PC-9 (cell line): ENCODE results near the gene FBXL15. TPM values are rescaled to one million over a fixed set of nuclear protein-coding genes. Genes with fewer than 3 reads are reported as not detected.

Experiments
- BruUV-seq: library from RNA; stranded (reverse); fragments of 400-500 nt; replicated peaks from 2 replicates; lab custom pipeline; 2021; lab: Mats Ljungman, UMichigan
- CTCF ChIA-PET: fragments of 300-600 bp; sonication (Branson Sonifier 250); formaldehyde crosslinking; loops from one replicate; lab custom pipeline; 2022; ENCODE audit warnings: antibody characterized with exemption; lab: Charles Lee
- POLR2A ChIA-PET: fragments of 300-600 bp; sonication (Branson Sonifier 250); formaldehyde crosslinking; loops from one replicate; lab custom pipeline; 2022; ENCODE audit warnings: antibody characterized with exemption; ENCODE audit not compliant: unreplicated experiment; lab: Charles Lee
- DNase-seq, 2 experiments: peaks; one replicate each; pipeline versions ENCODE4 v3.0.0 to v3.0.0-alpha.2; 2015 to 2022; ENCODE audit warnings: mixed read lengths in 1 of 2
- H2AFZ ChIP-seq: fragments of 200-600 bp; sonication (generic); 2 replicates; pipeline ENCODE4 v1.8.1; 2017; ENCODE audit warnings: antibody characterized with exemption
- H3F3A ChIP-seq: fragments of 200-600 bp; sonication (generic); 2 replicates; pipeline ENCODE4 v1.8.1; 2017; ENCODE audit warnings: antibody characterized with exemption, mild to moderate bottlenecking, low read depth; ENCODE audit not compliant: insufficient read depth
- H3K27ac ChIP-seq: fragments of 200-600 bp; sonication (generic); 2 replicates; pipeline ENCODE4 v1.6.1; 2016; ENCODE audit warnings: mixed run types
- H3K27me3 ChIP-seq: fragments of 200-600 bp; sonication (generic); 2 replicates; pipeline ENCODE4 v1.6.1; 2016; ENCODE audit warnings: low read depth, mixed run types; ENCODE audit not compliant: insufficient read depth
- H3K36me3 ChIP-seq: fragments of 200-600 bp; sonication (generic); 2 replicates; pipeline ENCODE4 v1.6.1; 2016; ENCODE audit warnings: low read depth, mixed run types
- H3K4me1 ChIP-seq: fragments of 200-600 bp; sonication (generic); replicated peaks from 2 replicates; pipeline ENCODE4 v1.6.1; 2016; ENCODE audit warnings: mixed run types; ENCODE audit not compliant: insufficient read depth
- H3K4me2 ChIP-seq: fragments of 200-600 bp; sonication (generic); 2 replicates; pipeline ENCODE4 v1.6.1; 2017; ENCODE audit warnings: mixed run types
- H3K4me3 ChIP-seq: fragments of 200-600 bp; sonication (generic); 2 replicates; pipeline ENCODE4 v1.6.1; 2016; ENCODE audit warnings: mixed run types
- H3K79me2 ChIP-seq: fragments of 200-600 bp; sonication (generic); 2 replicates; pipeline ENCODE4 v1.6.1; 2017; ENCODE audit warnings: low read depth, mixed run types
- H3K9me2 ChIP-seq: fragments of 200-600 bp; sonication (generic); 2 replicates; pipeline ENCODE4 v1.8.1; 2017; ENCODE audit warnings: mild to moderate bottlenecking; ENCODE audit not compliant: insufficient read depth
- H3K9me3 ChIP-seq: fragments of 200-600 bp; sonication (generic); 2 replicates; pipeline ENCODE4 v1.8.1; 2016; ENCODE audit warnings: low read depth; ENCODE audit not compliant: insufficient read depth
- H4K20me1 ChIP-seq: fragments of 200-600 bp; sonication (generic); 2 replicates; pipeline ENCODE4 v1.8.1; 2017; ENCODE audit not compliant: insufficient read depth
- CTCF ChIP-seq: fragments of 200-600 bp; sonication (generic); conservative IDR thresholded peaks from 2 replicates; pipeline ENCODE4 v1.6.1; 2017; ENCODE audit warnings: mixed run types, antibody characterized with exemption, mild to moderate bottlenecking, moderate library complexity
- EZH2 ChIP-seq: fragments of 200-600 bp; sonication (generic); IDR thresholded peaks from 2 replicates; pipeline ENCODE4 v1.8.0; 2017; ENCODE audit warnings: antibody characterized with exemption, low read depth
- intact Hi-C: fragments of 100-400 bp; cut with micrococcal nuclease; formaldehyde crosslinking; loops from one replicate; pipeline ENCODE4 v1.10.0; 2022; ENCODE audit not compliant: unreplicated experiment
- total RNA-seq: library from RNA; stranded (reverse); gene quantifications from 2 replicates; pipeline ENCODE4 v1.2.3, GENCODE V29; 2021

The FBXL15 gene
- total RNA-seq, 1 experiment from 2014 or later: 6.2 TPM

- POLR2A ChIA-PET: interaction anchor here (0.6 to 0.7 kb wide), 3 partner anchors 8 to 318 kb away, joined by 6 to 21 read pairs (median 13); no protein-coding TSS in a partner anchor
- H3K9me3 ChIP-seq: no peaks in the 10 kb centered on the region
- H3K9me2 ChIP-seq: no peaks in the 10 kb centered on the region
- intact Hi-C loops: loop anchor here (2.0 to 10.0 kb wide), 2 partner anchors 27 to 249 kb away; partner anchors contain the start of gene TRIM8
- 0 out of 2 replicates have a peak, but pooled peaks cover 6% of the 10 kb centered on the region for H3K4me1 ChIP-seq
- no peaks in the 10 kb centered on the region for H3K27me3 ChIP-seq
- peak within 1 kb of the TSS; percentile 89 for H2AFZ ChIP-seq
- no peaks in the 10 kb centered on the region for H3K36me3 ChIP-seq
- H3K79me2 ChIP-seq: peaks cover 5% of the 10 kb centered on the region; the same call in 1 of the 2 replicates
- CTCF ChIA-PET: interaction anchor here (0.5 to 0.7 kb wide), 9 partner anchors 9 to 196 kb away, joined by 3 to 12 read pairs (median 4); partner anchors contain the start of gene ACTR1A
- peak; percentile 70 to 80 for DNase-seq
- peak within 1 kb of the TSS; percentile 77 for H3K4me3 ChIP-seq
- H3K27ac ChIP-seq: peak within 1 kb of the TSS; percentile 49
- TF ChIP-seq EZH2 (no peak), CTCF (no peak)
- no peaks in the 10 kb centered on the region for H4K20me1 ChIP-seq
- peak within 1 kb of the TSS; percentile 95 for H3K4me2 ChIP-seq
- H3F3A ChIP-seq: no peaks in the 10 kb centered on the region; the same call in 1 of the 2 replicates
- TSS peak; percentile 55 for BruUV-seq
Measured at GRCh38 chr10:102395400-102396316, 25.0 kb upstream of the FBXL15 start, which contains the start of gene NFKB2. Gene NFKB2, plus strand, starts transcription at chr10:102395705. Its CDS starts 255 bp downstream, at chr10:102395960.

- no peaks in the 10 kb centered on the region; the same call in 1 of the 2 replicates for H3F3A ChIP-seq
- H3K4me2 ChIP-seq: peak overlapping the region; percentile 91
- H3K36me3 ChIP-seq: no peaks in the 10 kb centered on the region
- H3K4me1 ChIP-seq: 0 out of 2 replicates have a peak, but pooled peaks cover 7% of the 10 kb centered on the region
- H3K27me3 ChIP-seq: no peaks in the 10 kb centered on the region
- H3K9me2 ChIP-seq: no peaks in the 10 kb centered on the region
- CTCF ChIA-PET: interaction anchor here (0.6 kb wide), 1 partner anchor 19 kb away, joined by 4 read pairs; no protein-coding TSS in a partner anchor
- DNase-seq: no peak
- peak overlapping the region; percentile 49 for H3K27ac ChIP-seq
- H3K79me2 ChIP-seq: peaks cover 5% of the 10 kb centered on the region; the same call in 1 of the 2 replicates
- peak overlapping the region; percentile 77 for H3K4me3 ChIP-seq
- H2AFZ ChIP-seq: no peak overlapping the region
- no TSS peak for BruUV-seq
- POLR2A ChIA-PET: no interaction called here
- no peaks in the 10 kb centered on the region for H3K9me3 ChIP-seq
- no peak for TF ChIP-seq EZH2
- intact Hi-C loops: loop anchor here (10.0 kb wide), 1 partner anchor 249 kb away; the partner anchor contains the start of gene TRIM8
- H4K20me1 ChIP-seq: no peaks in the 10 kb centered on the region
Measured at GRCh38 chr10:102396317-102396650, 24.4 kb upstream of the FBXL15 start.

GRCh38 chr10:102396730-102397151 is 23.9 kb upstream of the FBXL15 start:
- Histone ChIP-seq H2AFZ (no peak overlapping the region), H4K20me1 (no peaks in the 10 kb centered on the region), H3K79me2 (peaks cover 5% of the 10 kb centered on the region; the same call in 1 of the 2 replicates), H3K9me3 (no peaks in the 10 kb centered on the region), H3F3A (peaks cover 4% of the 10 kb centered on the region; the same call in 1 of the 2 replicates), H3K36me3 (no peaks in the 10 kb centered on the region), H3K4me3 (no peak overlapping the region; the same call in 1 of the 2 replicates), H3K4me1 (peaks cover 12% of the 10 kb centered on the region; the same call in 1 of the 2 replicates), H3K27me3 (no peaks in the 10 kb centered on the region), H3K9me2 (no peaks in the 10 kb centered on the region), H3K27ac (no peak overlapping the region), H3K4me2 (peak overlapping the region; percentile 91)
- no TSS peak for BruUV-seq
- intact Hi-C loops: loop anchor here (10.0 kb wide), 1 partner anchor 248 kb away; the partner anchor contains the start of gene TRIM8
- DNase-seq: no peak
- ChIA-PET CTCF (no interaction called here), POLR2A (no interaction called here)
- TF ChIP-seq CTCF (no peak), EZH2 (no peak)
